K562 (cell line): Measurements from ENCODE around the gene AP1M2. TPM values are rescaled to one million over a fixed set of nuclear protein-coding genes. Genes with fewer than 3 reads are reported as not detected.
A peak's percentile ranks its signal among the peaks of the same experiment; 100 is the strongest.

Experiments
- AFF4 ChIP-seq: sonication (generic); formaldehyde crosslinking; IDR thresholded peaks from 2 replicates; pipeline ENCODE4 v1.8.0; 2023; ENCODE audit warnings: mild to moderate bottlenecking, missing genetic modification reagents
- ASH1L ChIP-seq: fragments of 450-650 bp; IDR thresholded peaks from 2 replicates; pipeline ENCODE4 v1.6.1; 2018; ENCODE audit warnings: borderline replicate concordance, mild to moderate bottlenecking, low read depth; ENCODE audit not compliant: partially characterized antibody
- ATF6 ChIP-seq: sonication (generic); formaldehyde crosslinking; IDR thresholded peaks from 2 replicates; pipeline ENCODE4 v1.4.0; 2020; ENCODE audit warnings: mild to moderate bottlenecking, missing genetic modification reagents
- CHD1 ChIP-seq: fragments of 200-600 bp; sonication (generic); IDR thresholded peaks from one replicate; pipeline ENCODE4 v1.6.1; 2012; ENCODE audit warnings: mild to moderate bottlenecking, moderate library complexity, low read length, inconsistent platforms
- FOXA3 ChIP-seq, 2 experiments: fragments of 450-650 bp in 1 of 2; sonication (generic) in 1 of 2; formaldehyde crosslinking; IDR thresholded peaks in 1 of 2; conservative IDR thresholded peaks in 1 of 2; 2 replicates each; pipeline versions ENCODE4 v1.4.0 to v1.8.0; 2020 to 2022; ENCODE audit warnings: mild to moderate bottlenecking in 2 of 2, missing genetic modification reagents in 1 of 2
- ILF3 ChIP-seq: fragments of 450-650 bp; IDR thresholded peaks from 2 replicates; pipeline ENCODE4 v1.6.1; 2018; ENCODE audit warnings: antibody characterized with exemption, mild to moderate bottlenecking, moderate library complexity, borderline replicate concordance
- NFRKB ChIP-seq: fragments of 450-650 bp; IDR thresholded peaks from 2 replicates; pipeline ENCODE4 v1.6.1; 2016; ENCODE audit warnings: low read depth
- NR0B1 ChIP-seq: fragments of 450-650 bp; IDR thresholded peaks from one replicate; pipeline ENCODE4 v1.6.1; 2018; ENCODE audit warnings: mild to moderate bottlenecking, moderate library complexity; ENCODE audit not compliant: partially characterized antibody
- POLR2AphosphoS5 ChIP-seq: IDR thresholded peaks from 2 replicates; pipeline ENCODE4 v1.6.1; 2011; ENCODE audit warnings: mild to moderate bottlenecking, low read depth, low read length, moderate library complexity; ENCODE audit not compliant: control insufficient read depth, insufficient read depth
- SIRT6 ChIP-seq: IDR thresholded peaks from one replicate; pipeline ENCODE4 v1.6.1; 2012; ENCODE audit warnings: low read depth, mild to moderate bottlenecking, control low read depth, inconsistent platforms, low read length, moderate library complexity
- SRSF7 ChIP-seq: fragments of 200-400 bp; formaldehyde crosslinking; optimal IDR thresholded peaks from 2 replicates; pipeline ENCODE3; 2017; ENCODE audit warnings: mild to moderate bottlenecking, low read depth, low read length
- TGIF2 ChIP-seq: sonication (generic); formaldehyde crosslinking; IDR thresholded peaks from 2 replicates; pipeline ENCODE4 v1.8.1; 2022; ENCODE audit warnings: mild to moderate bottlenecking, missing genetic modification reagents, moderate library complexity
- ZKSCAN1 ChIP-seq: fragments of 150-350 bp; IDR thresholded peaks from 2 replicates; pipeline ENCODE4 v1.6.1; 2016; ENCODE audit warnings: low read depth, low read length
- ZNF354B ChIP-seq: fragments of 250-450 bp; sonication (Bioruptor Pico); IDR thresholded peaks from 2 replicates; pipeline ENCODE4 v1.4.0; 2020
- ZNF561 ChIP-seq: fragments of 450-650 bp; formaldehyde crosslinking; conservative IDR thresholded peaks from 2 replicates; pipeline ENCODE4 v1.4.0; 2020; ENCODE audit warnings: mild to moderate bottlenecking, moderate library complexity
- polyA plus RNA-seq, 8 experiments: library from polyadenylated mRNA; depleted of rRNA in 4 of 8; stranded (reverse) in 5 of 8; unstranded in 3 of 8; fragments of >200 nt; fragmentation: Nextera tagmentation in 2 of 8; fragmentation: Illumina TruSeq in 1 of 8; extraction: Ambion mirVana in 2 of 8; extraction: Trizol in 1 of 8; gene quantifications; 2 replicates each; pipeline versions ENCODE4 v1.2.1 to v1.2.3, GENCODE V29; 2011 to 2014; ENCODE audit warnings: inconsistent platforms in 1 of 8, missing spikeins in 1 of 8
- total RNA-seq, 7 experiments: library from RNA; depleted of rRNA in 6 of 7; stranded (reverse); fragments of >200 nt in 6 of 7; fragmentation: Illumina TruSeq in 2 of 7; extraction: Trizol in 2 of 7; gene quantifications; 2 replicates each; pipeline versions ENCODE4 v1.2.1 to v1.2.3, GENCODE V29; 2011 to 2021; ENCODE audit warnings: low replicate concordance in 1 of 7
- TF ChIP-seq, protein P1 (sequence below): fragments of 250-450 bp; sonication (Bioruptor Pico); IDR thresholded peaks from 2 replicates; pipeline ENCODE4 v1.8.0; 2022; ENCODE audit warnings: moderate library complexity, mild to moderate bottlenecking, inconsistent platforms
- TF ChIP-seq, protein P2 (sequence below): fragments of 200-800 bp; sonication (Bioruptor generic); IDR thresholded peaks from 2 replicates; pipeline ENCODE4 v1.6.1; 2017; ENCODE audit warnings: missing genetic modification characterization, missing compliant biosample characterization

The AP1M2 gene
- total and polyA plus RNA-seq, 9 of the 15 experiments (the other 6 are each of a cell fraction or from before 2014, with no cell fraction given) = 0.33 to 1.4 (median 0.89) TPM; not detected in 1

DNA sequence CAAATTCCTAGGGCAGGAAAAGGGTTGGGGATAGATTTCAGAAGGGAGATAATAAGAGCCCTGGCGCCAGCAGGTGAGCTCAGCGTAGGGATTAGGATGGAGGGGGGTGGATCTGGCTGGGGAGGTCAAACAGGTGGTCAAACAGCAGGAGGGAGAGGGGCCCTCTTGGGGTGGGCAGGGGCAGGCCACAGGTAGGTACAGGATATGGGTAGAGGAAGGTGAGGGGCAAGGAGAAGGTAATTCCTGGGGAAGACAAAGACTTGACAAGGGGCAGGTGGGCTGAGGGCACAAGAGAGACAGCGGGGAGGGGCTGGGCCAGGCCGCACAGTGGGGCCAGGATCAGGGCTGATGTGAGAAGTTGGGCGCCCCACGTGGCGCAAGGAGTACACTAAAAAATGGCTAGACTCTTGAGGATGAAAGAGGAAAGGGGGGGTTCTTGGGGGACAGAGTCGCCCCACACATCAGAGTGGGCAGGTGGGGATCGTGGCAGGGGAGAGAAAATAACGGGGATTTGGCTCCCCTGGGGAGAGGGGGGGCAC lies 22.0 kb downstream of the AP1M2 start (continued):
- no peak for TF ChIP-seq ZNF561 (CRISPR knock-in tag)
- TF ChIP-seq POLR2AphosphoS5 = no peak
- TF ChIP-seq, protein P1, sequence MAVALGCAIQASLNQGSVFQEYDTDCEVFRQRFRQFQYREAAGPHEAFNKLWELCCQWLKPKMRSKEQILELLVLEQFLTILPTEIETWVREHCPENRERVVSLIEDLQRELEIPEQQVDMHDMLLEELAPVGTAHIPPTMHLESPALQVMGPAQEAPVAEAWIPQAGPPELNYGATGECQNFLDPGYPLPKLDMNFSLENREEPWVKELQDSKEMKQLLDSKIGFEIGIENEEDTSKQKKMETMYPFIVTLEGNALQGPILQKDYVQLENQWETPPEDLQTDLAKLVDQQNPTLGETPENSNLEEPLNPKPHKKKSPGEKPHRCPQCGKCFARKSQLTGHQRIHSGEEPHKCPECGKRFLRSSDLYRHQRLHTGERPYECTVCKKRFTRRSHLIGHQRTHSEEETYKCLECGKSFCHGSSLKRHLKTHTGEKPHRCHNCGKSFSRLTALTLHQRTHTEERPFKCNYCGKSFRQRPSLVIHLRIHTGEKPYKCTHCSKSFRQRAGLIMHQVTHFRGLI = no peak
- TF ChIP-seq, protein P2, sequence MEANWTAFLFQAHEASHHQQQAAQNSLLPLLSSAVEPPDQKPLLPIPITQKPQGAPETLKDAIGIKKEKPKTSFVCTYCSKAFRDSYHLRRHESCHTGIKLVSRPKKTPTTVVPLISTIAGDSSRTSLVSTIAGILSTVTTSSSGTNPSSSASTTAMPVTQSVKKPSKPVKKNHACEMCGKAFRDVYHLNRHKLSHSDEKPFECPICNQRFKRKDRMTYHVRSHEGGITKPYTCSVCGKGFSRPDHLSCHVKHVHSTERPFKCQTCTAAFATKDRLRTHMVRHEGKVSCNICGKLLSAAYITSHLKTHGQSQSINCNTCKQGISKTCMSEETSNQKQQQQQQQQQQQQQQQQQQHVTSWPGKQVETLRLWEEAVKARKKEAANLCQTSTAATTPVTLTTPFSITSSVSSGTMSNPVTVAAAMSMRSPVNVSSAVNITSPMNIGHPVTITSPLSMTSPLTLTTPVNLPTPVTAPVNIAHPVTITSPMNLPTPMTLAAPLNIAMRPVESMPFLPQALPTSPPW = peak; percentile 82
- no peak for TF ChIP-seq TGIF2 (CRISPR knock-in tag)
- no peak for TF ChIP-seq ASH1L
- no peak for TF ChIP-seq SIRT6
- TF ChIP-seq ILF3 = no peak
- no peak for TF ChIP-seq AFF4 (CRISPR knock-in tag)
- 0 out of 2 replicates have a peak, but pooled peaks have one; percentile 5 for TF ChIP-seq ATF6 (CRISPR knock-in tag)
- peak; percentile 3 for TF ChIP-seq CHD1
- no peak for TF ChIP-seq ZNF354B (CRISPR knock-in tag)
- TF ChIP-seq ZKSCAN1 = peak; percentile 83
- TF ChIP-seq FOXA3 (CRISPR knock-in tag; conservative IDR thresholded peaks at IDR 0.05 in 1 of 2, IDR thresholded peaks at IDR 0.05 in 1 of 2) = no peak
- no peak for TF ChIP-seq SRSF7
- TF ChIP-seq NFRKB = 0 out of 2 replicates have a peak, but pooled peaks have one; percentile 72
- no peak for TF ChIP-seq NR0B1
